ACHN (cell line): ENCODE measurements around the gene KRT10.
A peak's percentile ranks its signal among the peaks of the same experiment; 100 is the strongest.

Experiments
- DNase-seq: peaks from one replicate; pipeline ENCODE4 v3.0.0-alpha.2; 2015
- in situ Hi-C: cut with HindIII; loops from 2 replicates; pipeline ENCODE4 v1.10.0; 2017; ENCODE audit warnings: low sequenced_read_pairs, low pct_ligation_motif_present, low pct_unique_long_range_greater_than_20kb

Gene KRT10

DNA sequence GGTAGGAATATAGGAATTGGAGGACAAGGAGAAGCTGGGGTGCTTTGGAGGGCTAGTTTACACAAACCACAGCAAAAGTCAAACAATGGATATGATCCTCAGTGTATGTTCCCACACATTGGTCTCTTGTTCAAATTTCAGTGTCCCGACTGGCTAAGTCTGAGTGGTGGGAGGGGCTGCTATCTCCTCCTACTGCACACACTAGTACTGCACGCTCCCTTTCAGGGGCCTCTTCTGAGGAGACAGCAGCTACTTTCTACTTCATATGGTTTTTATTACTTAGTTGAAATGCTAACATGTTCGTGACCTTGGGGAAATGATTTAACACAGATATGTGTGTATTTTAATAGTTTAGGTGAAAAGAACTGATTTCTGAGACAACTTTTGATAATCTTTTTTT, 18.8 kb upstream of the KRT10 start:
- no peak for DNase-seq
- in situ Hi-C loops, result no loop called here

DNA sequence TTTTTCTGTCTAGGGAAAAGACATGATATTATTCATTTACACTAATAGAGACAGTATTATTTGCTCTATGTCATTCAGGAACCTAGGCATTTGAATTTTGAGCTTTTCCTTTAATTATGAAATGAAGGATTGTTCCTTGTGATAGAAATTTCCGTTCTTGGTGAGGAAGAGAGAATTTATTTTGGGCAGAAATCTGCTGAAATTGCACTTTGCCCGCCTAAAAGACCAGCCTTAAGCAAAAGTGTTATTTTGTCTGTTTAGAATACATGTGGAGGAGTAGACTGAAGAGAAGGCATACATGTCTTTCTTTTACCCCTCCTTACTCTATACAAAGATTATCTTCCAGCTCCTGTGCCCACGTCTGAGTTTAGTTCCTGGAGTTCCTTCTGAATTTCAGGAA, 16.8 kb upstream of the KRT10 start:
- no peak for DNase-seq
- in situ Hi-C loops, result no loop called here

DNA sequence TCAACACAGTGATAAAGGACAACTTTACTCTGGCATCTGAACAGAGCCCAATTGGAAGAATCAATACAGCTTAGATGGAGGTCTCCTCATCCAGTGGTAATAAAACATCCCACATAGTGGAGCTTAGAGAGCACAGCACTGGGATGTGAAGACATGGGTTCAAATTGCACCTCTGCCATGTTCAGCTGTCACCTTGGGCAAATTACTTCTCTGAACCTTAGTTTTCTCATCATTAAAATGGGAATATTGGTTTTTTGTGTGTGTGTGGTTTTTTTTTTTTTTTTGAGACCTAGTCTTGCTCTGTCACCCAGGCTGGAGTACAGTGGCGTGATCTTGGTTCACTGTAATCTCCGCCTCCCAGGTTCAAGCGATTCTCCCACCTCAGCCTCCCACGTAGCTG, 13.6 kb upstream of the KRT10 start:
- in situ Hi-C loops, result no loop called here
- DNase-seq, result no peak

DNA sequence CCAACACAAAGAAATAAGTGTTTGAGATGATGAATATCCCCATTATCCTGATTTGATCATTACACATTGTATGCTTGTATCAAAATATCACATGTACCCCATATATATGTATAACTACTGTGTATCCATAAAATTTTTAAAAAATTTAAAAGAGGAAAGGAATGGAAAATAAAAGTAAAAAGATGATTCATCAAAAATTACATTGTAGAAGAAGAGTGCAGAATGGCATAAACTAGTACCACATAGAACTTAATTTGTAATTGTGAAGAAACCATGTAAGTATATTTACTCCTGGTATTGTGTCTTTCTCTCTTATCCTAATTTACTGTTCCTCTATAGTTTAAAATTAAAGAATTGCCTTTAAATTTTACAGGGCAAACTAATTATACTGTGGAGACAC, 11.5 kb upstream of the KRT10 start:
- in situ Hi-C loops, result no loop called here
- no peak for DNase-seq

DNA sequence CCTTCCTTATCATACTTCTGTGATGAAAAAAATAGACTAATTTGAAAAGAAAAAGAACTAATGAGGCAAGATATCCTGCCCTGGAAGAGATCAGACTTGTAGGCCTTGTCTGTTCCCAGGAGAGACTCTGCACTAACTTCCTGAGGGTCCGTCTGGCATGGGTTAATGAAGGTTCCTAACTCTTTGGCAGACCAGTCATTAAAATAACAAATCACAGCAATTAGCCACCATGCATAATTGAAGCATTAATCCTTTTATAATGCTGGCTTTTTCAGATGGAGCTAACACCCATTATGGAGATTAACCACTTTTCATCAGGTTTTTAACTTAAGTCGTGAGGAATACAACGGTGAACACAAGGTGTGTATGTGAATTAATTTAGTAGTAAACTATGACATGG, 10.4 kb upstream of the KRT10 start:
- in situ Hi-C loops, result no loop called here
- no peak for DNase-seq

DNA sequence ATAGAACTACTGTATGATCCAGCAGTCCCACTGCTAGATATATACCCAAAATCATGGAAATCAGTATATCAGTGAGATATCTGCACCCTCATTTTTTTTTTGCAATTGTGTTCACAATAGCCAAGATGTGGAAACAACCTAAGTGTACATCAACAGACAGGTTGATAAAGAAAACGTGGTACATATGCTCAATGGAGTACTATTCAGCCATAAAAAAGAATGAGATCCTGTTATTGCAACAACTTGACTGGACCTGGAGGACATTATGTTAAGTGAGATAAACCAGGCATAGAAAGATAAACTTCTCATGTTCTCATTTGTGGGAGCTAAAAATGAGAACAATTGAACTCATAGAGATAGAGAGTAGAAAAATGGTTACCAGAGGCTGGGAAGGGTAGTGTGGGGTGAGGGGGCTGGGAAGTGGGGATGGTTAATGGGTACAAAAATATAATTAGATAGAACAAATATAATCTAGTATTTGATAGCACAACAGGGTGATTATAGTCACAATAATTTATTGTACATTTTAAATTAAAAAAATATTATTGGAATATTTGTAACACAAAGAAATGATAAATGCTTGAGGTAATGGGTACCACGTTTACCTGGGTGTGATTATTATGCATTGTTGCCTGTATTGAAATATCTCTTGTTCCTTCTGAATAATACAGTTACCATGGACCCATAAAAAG, 7.8 kb upstream of the KRT10 start:
- in situ Hi-C loops, result no loop called here
- no peak for DNase-seq

DNA sequence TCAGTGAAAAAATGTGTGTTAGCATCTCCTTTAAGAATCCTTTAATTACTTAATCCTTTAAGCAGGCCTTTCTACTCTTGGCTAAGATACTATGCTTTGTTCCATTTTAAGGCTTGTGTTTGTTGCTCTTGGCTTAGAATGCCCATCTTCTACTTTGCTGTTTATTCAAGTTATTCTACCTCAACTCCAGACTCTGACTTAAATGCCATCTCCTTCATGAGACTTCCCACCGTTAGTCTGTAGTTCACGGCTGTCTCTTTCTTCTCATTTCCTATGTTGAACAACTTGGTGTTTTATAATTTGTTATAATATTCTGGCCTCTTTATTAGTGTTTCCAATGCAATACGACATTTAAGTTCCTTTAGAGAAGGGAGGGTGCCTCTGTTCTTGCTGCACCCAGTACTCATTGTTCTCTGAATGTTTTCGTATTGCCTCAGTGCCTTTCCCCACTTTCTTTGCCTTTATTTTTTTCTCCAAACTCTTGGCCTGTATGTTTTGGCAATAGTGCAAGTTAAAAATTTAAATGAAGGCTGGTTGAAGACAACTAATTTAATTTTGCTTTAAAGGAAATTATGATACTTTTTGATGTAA, 6.1 kb upstream of the KRT10 start:
- in situ Hi-C loops, result no loop called here
- no peak for DNase-seq

DNA sequence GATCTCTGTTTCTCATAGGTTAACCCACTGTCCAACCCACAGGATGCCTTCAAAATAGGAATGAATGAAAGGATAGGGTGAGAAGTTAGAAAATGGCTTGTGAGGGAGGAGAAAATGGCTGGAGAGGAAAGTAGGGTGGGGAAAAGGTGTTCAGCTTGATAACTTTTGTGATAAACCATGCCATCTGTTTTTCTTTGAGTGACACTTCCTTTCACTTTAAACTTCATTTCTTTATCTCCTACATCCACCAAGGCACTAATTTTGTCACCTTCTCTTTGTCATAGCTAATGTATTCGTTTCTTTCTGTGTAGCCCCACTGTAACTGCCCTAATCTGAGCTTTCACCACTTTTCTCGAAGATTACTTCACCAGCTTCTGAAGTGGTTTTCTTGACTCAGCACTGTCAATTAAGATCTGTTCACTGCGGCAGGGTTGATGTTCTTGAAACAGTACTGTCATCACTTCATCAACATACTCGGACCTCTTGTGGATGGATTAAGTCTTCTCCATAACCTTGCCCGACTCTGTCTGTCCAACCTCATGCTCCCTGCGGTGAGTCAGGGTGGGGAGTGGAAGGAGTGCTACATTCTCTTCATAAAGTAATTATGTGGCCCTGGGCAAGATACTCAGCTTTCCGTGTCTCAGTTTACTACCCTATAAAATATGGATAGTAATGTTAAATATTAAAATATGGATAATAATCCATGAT, 5.5 kb upstream of the KRT10 start:
- in situ Hi-C loops, result no loop called here
- DNase-seq, result no peak

DNA sequence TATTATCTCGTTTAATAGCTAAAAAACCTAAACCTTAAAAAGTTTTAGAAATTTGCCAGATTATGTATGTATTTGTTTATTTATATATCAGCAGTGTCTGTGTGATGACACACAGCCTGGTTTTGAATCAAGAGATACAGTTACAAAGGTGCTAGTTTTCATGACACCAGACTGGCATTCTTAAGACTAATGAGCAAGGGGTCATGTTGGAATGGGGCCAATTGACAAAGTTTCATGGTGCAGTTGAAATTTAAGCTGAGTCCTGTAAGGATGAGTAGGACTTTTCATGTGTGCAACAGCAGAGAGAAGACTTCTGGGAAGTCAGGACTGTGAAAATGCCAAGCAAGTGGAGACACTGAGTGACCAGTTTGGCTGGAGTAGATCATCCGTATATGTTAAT, 3.2 kb upstream of the KRT10 start:
- in situ Hi-C loops, result no loop called here

DNA sequence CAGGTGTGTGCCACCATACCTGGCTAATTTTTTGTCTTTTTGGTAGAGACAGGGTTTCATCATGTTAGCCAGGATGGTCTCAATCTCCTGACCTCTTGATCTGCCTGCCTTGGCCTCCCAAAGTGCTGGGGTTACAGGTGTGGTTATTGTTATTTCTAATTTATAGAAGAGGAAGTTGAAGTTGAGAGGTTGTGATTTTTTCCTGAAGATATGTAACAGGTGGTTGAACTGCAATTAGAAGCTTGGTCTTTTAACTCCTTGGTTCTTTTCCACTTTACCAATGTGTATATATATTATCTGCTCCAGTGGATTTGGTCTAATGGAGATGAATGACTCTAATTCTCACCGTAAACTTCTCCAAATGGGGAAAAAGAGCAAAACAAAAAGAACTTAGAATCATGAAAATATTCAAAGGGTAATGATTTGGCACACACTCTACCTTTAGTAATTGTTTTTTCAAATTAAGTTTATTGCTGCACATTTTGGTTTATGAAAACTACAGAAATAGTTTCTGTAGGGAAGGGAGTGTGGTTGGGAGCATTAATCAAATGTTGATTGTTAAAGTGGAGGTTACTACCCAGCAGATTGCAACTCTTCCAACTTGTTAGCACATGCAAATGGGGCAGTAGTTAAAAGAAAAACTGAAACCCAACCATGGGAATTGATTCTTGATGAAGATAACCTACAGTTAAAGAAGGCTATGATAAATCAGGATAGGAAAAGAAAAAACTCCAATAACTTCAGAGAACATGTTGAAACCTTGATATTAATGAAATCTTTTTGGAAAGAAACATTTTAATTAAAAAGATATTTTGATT, 1.8 kb upstream of the KRT10 start:
- DNase-seq, result no peak
- in situ Hi-C loops, result no loop called here

More for the DNA sequence above, 3.2 kb upstream of the KRT10 start:
- no peak for DNase-seq

DNA sequence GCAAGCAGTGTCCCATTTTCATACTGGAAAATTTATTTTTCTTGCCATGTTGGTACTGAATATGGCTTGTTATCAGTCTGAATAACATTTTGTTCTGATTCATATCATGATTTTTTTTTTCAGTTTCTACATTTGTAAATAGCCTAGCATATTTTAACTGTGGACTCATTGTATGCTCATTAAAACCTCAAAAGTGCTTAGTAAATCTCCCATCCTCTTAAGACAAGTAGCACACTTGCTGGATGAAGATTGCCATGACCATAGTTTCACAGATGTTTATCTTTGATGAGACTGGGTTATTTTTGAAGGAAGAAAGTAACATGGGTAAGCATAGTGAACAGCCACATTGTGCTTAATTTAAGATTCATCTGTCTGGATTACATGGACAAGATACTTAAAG, 878 bp downstream of the KRT10 start:
- no peak for DNase-seq
- in situ Hi-C loops, result no loop called here

DNA sequence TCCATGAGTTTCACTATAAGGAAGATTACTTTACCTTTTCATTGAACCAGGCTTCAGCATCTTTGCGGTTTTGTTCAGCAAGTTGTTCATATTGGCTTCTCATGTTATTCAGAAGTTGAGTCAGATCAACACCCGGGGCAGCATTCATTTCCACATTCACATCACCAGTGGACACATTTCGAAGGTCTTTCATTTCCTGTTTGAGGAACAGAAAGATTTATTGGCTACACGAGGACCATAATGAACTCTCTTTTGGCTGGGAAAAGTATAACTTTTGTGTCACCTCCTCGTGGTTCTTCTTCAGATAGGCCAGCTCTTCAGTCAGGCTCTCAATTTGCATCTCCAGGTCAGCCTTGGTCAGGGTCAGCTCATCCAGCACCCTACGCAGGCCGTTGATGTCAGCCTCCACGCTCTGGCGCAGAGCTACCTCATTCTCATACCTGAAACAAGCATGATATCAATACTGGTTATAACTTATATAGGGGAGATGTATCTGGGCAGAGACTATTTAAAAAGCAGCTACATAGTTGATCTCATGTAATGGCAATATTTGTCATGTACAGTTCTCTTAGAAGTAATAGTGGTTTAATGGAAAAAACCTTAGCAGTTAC, 2.1 kb downstream of the KRT10 start:
- in situ Hi-C loops, result no loop called here
- no peak for DNase-seq

DNA sequence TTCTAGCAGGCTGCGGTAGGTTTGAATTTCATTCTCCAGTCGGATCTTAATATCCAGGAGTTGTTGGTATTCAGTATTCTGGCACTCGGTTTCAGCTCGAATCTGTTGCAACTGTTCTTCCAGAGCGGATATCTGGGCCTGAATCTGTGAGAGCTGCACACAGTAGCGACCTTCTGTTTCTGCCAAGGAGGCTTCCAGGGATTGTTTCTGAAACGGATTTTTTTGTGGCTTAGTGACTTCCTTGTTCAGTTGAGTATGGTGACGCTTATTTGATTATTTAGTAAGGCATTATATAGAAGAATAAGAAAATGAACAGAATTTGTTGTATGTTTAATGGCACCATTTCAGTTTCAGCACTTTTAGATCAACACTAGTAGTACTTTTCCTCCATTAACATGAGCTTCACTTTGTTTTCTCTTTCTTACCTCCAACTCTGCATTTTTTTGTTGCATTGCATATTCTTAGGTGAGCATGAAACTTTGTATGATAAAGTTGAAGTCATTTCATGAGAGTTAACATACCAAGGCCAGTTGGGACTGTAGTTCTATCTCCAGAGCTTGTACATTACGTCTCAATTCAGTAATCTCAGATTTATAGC, 2.8 kb downstream of the KRT10 start:
- DNase-seq, result no peak

DNA sequence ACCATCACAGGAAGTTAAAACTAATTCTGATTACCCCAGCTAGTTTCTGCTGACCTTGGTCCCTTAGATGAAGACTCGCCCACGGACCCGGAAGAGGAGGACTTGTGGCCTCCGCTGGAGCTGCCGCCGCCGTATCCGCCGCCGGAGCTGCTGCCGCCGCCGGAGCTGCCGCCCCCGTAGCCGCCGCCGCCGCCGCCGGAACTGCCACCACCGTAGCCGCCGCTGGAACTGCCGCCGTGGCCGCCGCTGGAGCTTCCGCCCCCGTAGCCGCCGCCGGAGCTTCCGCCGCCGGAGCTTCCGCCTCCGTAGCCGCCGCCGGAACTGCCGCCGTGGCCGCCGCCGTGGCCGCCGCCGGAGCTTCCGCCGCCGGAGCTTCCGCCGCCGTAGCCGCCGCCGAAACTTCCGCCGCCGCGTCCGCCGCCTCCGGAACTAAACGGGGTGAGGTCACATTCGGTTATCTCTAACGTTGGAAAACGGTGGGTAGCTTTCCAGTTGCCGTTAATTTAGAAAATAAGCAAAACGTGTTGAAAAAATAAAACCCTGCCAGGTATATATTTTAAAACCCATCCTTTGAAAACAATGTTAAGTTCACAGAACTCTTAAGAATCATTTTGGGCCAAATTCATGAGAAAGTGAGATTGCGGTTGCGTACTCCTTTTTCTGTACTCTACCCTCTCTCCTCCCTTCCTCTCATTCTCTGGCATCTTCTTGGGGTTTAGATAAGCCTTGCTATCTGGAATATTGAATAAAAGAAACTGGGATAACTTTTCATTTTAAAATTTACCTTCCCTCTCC, 3.5 kb downstream of the KRT10 start:
- in situ Hi-C loops, result no loop called here
- peak; percentile 83 for DNase-seq

More for the DNA sequence above, 2.8 kb downstream of the KRT10 start:
- in situ Hi-C loops, result no loop called here

DNA sequence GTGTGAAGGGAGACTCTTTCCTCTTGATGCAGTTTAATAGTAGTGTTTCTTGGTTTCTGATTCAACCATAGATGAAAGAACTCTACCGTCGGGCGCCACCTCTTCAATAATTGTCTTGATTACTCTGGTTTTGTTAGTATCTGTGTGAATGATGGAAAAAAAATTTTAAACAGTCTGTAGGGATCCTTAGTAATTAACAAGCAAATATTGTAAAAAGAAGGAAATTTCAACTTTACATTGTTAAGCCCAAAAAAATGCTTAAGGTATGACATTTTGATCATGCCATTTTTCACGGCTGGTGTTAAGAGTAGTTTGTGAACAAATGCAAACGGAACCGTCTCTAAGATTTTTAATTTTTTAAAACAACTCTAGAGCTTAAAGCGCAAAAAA, 4.1 kb downstream of the KRT10 start:
- in situ Hi-C loops, result no loop called here
- peak; percentile 4 for DNase-seq

DNA sequence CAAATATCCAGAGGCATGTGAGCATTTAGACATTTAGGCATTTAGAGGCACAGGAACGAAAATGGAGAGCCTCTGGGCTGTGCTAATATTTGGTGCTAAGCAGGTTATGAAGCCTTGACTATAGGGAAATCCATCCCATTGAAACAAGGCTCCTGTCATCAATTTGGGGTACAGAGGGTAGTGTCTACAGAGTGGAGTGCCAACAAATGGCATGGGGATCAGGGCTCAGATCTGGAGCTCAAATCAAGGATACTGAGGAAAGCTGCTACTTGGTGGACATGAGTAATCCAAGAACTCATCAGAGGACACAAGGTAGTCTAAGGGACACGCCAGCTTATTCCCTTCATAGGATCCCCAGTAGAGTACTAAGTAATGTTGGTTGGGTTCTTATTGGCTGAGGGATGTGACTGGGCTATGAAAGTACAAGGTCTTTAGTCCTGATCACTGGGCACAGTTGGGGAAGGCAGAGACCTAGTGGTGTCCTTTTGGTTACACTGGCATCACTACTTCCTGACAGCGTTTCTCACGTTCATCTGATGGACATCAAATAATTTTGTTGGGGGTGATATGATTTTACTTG, 5.2 kb downstream of the KRT10 start:
- DNase-seq, result no peak
- in situ Hi-C loops, result no loop called here

DNA sequence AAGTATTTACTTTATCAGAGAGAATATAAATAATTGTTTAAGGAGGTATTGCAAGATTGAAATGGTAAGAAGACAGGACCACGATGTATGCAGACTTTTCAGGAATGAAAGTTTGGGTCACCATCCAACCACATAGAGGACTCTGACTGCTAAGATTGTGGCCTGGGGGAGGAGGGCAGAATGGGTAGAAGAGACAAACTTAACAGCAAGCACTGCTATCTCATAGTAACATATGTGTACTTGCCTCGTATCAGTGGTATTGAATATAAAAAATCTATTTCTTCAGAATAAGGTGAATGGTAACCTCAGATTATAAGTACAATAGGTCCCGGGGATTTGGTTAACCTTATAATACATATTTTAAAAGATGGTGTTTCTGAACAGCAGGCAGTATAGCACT, 5.8 kb downstream of the KRT10 start:
- no peak for DNase-seq
- in situ Hi-C loops, result no loop called here
